Measurements from ENCODE around the gene COX17.

COX17 gene

GRCh38 chr3:119643528-119643927 lies 33.7 kb downstream of the COX17 start:
- no peak for DNase-seq (ENCODE audit: low spot score)

- DNase-seq (ENCODE audit: low spot score): no peak
Observed at GRCh38 chr3:119642746-119643473, 34.3 kb downstream of the COX17 start.

- DNase-seq (ENCODE audit: low spot score): no peak
Observed at GRCh38 chr3:119641416-119641815, 35.8 kb downstream of the COX17 start.

GRCh38 chr3:119639494-119640350 lies 37.5 kb downstream of the COX17 start:
- DNase-seq (ENCODE audit: low spot score): no peak

GRCh38 chr3:119637679-119638477 lies 39.3 kb downstream of the COX17 start:
- DNase-seq (ENCODE audit: low spot score): no peak

GRCh38 chr3:119636891-119637611 lies 40.2 kb downstream of the COX17 start:
- DNase-seq (ENCODE audit: low spot score): no peak

- no peak for DNase-seq (ENCODE audit: low spot score)
Observed at GRCh38 chr3:119636249-119636648, 41.0 kb downstream of the COX17 start.

GRCh38 chr3:119635719-119636118 lies 41.5 kb downstream of the COX17 start:
- DNase-seq (ENCODE audit: low spot score): no peak

- no peak for DNase-seq (ENCODE audit: low spot score)
Observed at GRCh38 chr3:119632829-119633228, 44.4 kb downstream of the COX17 start.

- DNase-seq (ENCODE audit: low spot score): no peak
Observed at GRCh38 chr3:119632216-119632615, 45.0 kb downstream of the COX17 start.

GRCh38 chr3:119631516-119631915 lies 45.7 kb downstream of the COX17 start:
- DNase-seq (ENCODE audit: low spot score): no peak

GRCh38 chr3:119630880-119631329 lies 46.3 kb downstream of the COX17 start:
- DNase-seq (ENCODE audit: low spot score): no peak

- no peak for DNase-seq (ENCODE audit: low spot score)
Observed at GRCh38 chr3:119630128-119630879, 46.9 kb downstream of the COX17 start.

GRCh38 chr3:119628816-119629445 lies 48.3 kb downstream of the COX17 start:
- no peak for DNase-seq (ENCODE audit: low spot score)

- DNase-seq (ENCODE audit: low spot score): no peak
Observed at GRCh38 chr3:119628390-119628789, 48.8 kb downstream of the COX17 start.

- no peak for DNase-seq (ENCODE audit: low spot score)
Observed at GRCh38 chr3:119627461-119627860, 49.7 kb downstream of the COX17 start.

GRCh38 chr3:119626196-119626595 lies 51.0 kb downstream of the COX17 start:
- DNase-seq (ENCODE audit: low spot score): no peak

GRCh38 chr3:119625451-119626153 lies 51.6 kb downstream of the COX17 start:
- no peak for DNase-seq (ENCODE audit: low spot score)

GRCh38 chr3:119624002-119624720 lies 53.0 kb downstream of the COX17 start:
- DNase-seq (ENCODE audit: low spot score): no peak
